Measurements from ENCODE around the gene STXBP5.

STXBP5 gene

DNA sequence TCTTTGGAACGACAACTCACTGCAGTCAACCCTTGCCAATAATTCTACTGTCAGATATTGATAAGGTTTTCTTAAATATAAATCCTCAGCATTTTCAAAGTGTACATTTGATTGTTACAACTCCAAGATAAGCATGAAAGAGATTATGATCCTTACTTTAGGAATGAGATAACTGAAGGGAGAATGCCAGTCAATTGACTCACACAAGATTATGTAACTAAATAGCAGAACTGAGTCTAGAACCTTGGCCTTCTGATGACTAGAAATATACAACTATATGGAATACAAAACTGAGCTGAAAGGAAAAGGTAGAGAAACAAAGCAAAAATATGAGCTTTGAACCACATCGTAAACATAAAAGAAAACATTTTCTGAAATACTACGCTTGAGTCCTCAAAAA is 26.9 kb upstream of the STXBP5 start:
- H3K9me2 ChIP-seq (replicated peaks; ENCODE audit: control insufficient read depth, low read length): no peaks in the 10 kb centered on the region
- H3K4me1 ChIP-seq (ENCODE audit: control insufficient read depth, low read length): no peaks in the 10 kb centered on the region
- no peaks in the 10 kb centered on the region for H3K9me3 ChIP-seq (ENCODE audit: control insufficient read depth, insufficient read depth, low read length)
- no peaks in the 10 kb centered on the region for H3K36me3 ChIP-seq (ENCODE audit: control insufficient read depth, low read length)
- no peaks in the 10 kb centered on the region for H3F3A ChIP-seq (ENCODE audit: control insufficient read depth, insufficient read depth)
- H3K27ac ChIP-seq (ENCODE audit: low read depth, low read length): no peak overlapping the region
- H4K20me1 ChIP-seq (ENCODE audit: control insufficient read depth, insufficient read depth, low read depth, low read length): no peaks in the 10 kb centered on the region
- no peak overlapping the region for H3K4me2 ChIP-seq (ENCODE audit: low read length)
- TF ChIP-seq, protein P1, sequence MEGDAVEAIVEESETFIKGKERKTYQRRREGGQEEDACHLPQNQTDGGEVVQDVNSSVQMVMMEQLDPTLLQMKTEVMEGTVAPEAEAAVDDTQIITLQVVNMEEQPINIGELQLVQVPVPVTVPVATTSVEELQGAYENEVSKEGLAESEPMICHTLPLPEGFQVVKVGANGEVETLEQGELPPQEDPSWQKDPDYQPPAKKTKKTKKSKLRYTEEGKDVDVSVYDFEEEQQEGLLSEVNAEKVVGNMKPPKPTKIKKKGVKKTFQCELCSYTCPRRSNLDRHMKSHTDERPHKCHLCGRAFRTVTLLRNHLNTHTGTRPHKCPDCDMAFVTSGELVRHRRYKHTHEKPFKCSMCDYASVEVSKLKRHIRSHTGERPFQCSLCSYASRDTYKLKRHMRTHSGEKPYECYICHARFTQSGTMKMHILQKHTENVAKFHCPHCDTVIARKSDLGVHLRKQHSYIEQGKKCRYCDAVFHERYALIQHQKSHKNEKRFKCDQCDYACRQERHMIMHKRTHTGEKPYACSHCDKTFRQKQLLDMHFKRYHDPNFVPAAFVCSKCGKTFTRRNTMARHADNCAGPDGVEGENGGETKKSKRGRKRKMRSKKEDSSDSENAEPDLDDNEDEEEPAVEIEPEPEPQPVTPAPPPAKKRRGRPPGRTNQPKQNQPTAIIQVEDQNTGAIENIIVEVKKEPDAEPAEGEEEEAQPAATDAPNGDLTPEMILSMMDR (IDR thresholded peaks at IDR 0.05; ENCODE audit: low read depth, low read length, poor library complexity, severe bottlenecking): no peak
- TF ChIP-seq EZH2phosphoT487 (IDR thresholded peaks at IDR 0.05; ENCODE audit: borderline replicate concordance, low read length): no peak
- H3K27me3 ChIP-seq (ENCODE audit: control insufficient read depth, low read length): no peaks in the 10 kb centered on the region
- no peak overlapping the region for H3K4me3 ChIP-seq (ENCODE audit: low read length)
- no peaks in the 10 kb centered on the region for H3K79me2 ChIP-seq (ENCODE audit: control insufficient read depth, low read length)

DNA sequence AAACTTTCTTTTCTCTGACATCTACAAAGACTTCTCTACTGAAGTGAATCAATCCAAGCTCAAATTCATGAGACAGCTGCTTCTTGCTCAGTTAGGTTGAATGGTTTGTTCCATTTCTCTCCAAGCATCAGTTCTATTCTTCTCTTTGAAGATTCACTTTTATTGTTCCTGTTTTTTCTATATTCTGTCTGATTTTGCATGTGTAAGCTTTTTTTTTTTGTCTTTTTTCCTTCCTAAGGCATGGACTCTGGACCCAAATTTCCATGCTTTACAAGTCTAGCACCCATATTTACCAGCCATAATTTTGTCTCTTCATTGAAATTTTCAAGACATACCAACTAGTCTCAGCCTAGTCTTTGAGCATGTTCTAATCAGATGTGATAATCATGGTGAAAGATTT is 25.9 kb upstream of the STXBP5 start:
- no peak for TF ChIP-seq EZH2phosphoT487 (IDR thresholded peaks at IDR 0.05; ENCODE audit: borderline replicate concordance, low read length)
- TF ChIP-seq, protein P1 (IDR thresholded peaks at IDR 0.05; ENCODE audit: low read depth, low read length, poor library complexity, severe bottlenecking): no peak
- no peaks in the 10 kb centered on the region for H3K9me2 ChIP-seq (replicated peaks; ENCODE audit: control insufficient read depth, low read length)
- H3K27me3 ChIP-seq (ENCODE audit: control insufficient read depth, low read length): no peaks in the 10 kb centered on the region
- H3K4me3 ChIP-seq (ENCODE audit: low read length): no peak overlapping the region
- H3K4me1 ChIP-seq (ENCODE audit: control insufficient read depth, low read length): no peaks in the 10 kb centered on the region
- no peak overlapping the region for H3K27ac ChIP-seq (ENCODE audit: low read depth, low read length)
- H3K79me2 ChIP-seq (ENCODE audit: control insufficient read depth, low read length): no peaks in the 10 kb centered on the region
- no peaks in the 10 kb centered on the region for H3K9me3 ChIP-seq (ENCODE audit: control insufficient read depth, insufficient read depth, low read length)
- no peaks in the 10 kb centered on the region for H4K20me1 ChIP-seq (ENCODE audit: control insufficient read depth, insufficient read depth, low read depth, low read length)
- no peaks in the 10 kb centered on the region for H3F3A ChIP-seq (ENCODE audit: control insufficient read depth, insufficient read depth)
- no peak overlapping the region for H3K4me2 ChIP-seq (ENCODE audit: low read length)
- H3K36me3 ChIP-seq (ENCODE audit: control insufficient read depth, low read length): no peaks in the 10 kb centered on the region

DNA sequence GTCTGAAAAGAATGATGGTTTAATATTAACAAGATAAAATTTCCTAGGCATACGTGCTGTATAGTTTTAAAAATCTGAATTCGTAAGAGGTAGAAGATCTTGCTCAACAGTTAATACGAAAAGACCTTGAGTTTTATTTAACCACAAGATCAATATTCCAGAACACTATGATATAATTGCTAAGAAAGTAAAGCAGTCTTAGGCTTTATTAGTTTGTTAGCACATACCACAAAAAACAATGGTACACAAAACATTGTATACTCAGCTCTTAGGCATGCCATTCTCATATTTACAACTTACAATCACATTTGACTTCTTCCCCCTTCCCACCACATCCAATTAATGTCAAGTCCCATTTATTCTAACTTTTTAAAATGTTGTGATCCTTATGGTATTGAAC is 24.4 kb upstream of the STXBP5 start:
- H3K9me2 ChIP-seq (replicated peaks; ENCODE audit: control insufficient read depth, low read length): no peaks in the 10 kb centered on the region
- no peak overlapping the region for H3K4me2 ChIP-seq (ENCODE audit: low read length)

More for the DNA sequence above, 24.4 kb upstream of the STXBP5 start:
- no peaks in the 10 kb centered on the region for H3K4me1 ChIP-seq (ENCODE audit: control insufficient read depth, low read length)
- H3K27ac ChIP-seq (ENCODE audit: low read depth, low read length): no peak overlapping the region
- no peaks in the 10 kb centered on the region for H3F3A ChIP-seq (ENCODE audit: control insufficient read depth, insufficient read depth)
- no peaks in the 10 kb centered on the region for H3K36me3 ChIP-seq (ENCODE audit: control insufficient read depth, low read length)
- H3K79me2 ChIP-seq (ENCODE audit: control insufficient read depth, low read length): no peaks in the 10 kb centered on the region
- no peak overlapping the region for H3K4me3 ChIP-seq (ENCODE audit: low read length)
- TF ChIP-seq, protein P1 (IDR thresholded peaks at IDR 0.05; ENCODE audit: low read depth, low read length, poor library complexity, severe bottlenecking): no peak
- TF ChIP-seq EZH2phosphoT487 (IDR thresholded peaks at IDR 0.05; ENCODE audit: borderline replicate concordance, low read length): no peak
- no peaks in the 10 kb centered on the region for H3K9me3 ChIP-seq (ENCODE audit: control insufficient read depth, insufficient read depth, low read length)
- no peaks in the 10 kb centered on the region for H4K20me1 ChIP-seq (ENCODE audit: control insufficient read depth, insufficient read depth, low read depth, low read length)
- no peaks in the 10 kb centered on the region for H3K27me3 ChIP-seq (ENCODE audit: control insufficient read depth, low read length)

Measured in DOHH2 (cell line).